HG03108 (cell line): ENCODE results near the gene DDX51.
A peak's percentile ranks its signal among the peaks of the same experiment; 100 is the strongest.
"Not testable (repeated sequence)": the region's sequence is repeated elsewhere in the genome, so short reads cannot be mapped to it uniquely, and the experiment has no call there.

Experiments used
- ATAC-seq: cut with Tn5 transposase; IDR thresholded peaks from one replicate; pipeline ENCODE4 v1.9.1; 2021; ENCODE audit warnings: moderate library complexity; ENCODE audit not compliant: unreplicated experiment

The DDX51 gene

GRCh38 chr12:132154941-132155770 is 11.0 kb upstream of the DDX51 start:
- ATAC-seq, result no peak

GRCh38 chr12:132154341-132154761 is 10.2 kb upstream of the DDX51 start:
- peak; percentile 28 for ATAC-seq

DNA sequence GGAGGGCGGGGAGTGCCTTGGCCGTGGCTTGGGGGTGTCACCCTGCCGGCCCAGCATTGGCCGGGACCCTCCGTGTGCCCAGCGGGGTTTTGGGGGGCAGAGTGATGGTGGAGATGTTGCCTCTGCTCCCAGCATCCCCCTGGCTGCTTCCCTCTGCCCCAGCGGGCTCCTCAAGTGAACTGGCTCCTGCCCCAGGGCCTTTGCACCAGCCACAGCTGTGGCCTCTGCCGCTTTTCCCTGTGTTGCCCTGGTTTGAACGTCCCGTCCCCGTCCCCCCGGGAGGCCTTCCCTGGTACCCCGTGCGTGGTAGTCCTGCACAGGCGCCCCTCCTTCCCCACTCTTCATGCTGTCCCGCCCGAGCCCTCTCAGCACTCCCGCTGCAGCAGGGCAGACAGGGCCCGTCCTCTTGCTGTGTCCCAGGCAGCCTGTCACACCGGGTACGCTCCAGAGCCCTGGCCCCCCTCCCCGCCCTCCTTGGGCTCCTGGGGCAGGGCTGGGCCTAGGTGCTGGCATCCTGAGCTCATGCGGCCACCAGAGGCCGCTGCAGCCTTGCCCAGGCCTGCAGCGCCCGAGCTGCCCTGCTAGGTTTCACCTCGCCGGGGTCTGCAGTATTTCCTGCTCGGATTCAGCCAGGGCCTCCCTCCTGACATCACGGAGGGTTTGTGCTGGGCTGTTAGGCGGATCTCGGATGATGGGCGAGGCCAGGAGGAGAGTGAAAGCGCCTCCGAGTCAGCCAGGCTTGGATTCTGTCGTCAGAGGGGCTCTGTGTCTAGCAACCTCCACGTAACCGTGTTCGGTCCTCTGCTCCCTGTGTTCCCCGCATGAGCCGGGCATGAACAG is 9.6 kb upstream of the DDX51 start:
- peak; percentile 70 for ATAC-seq

DNA sequence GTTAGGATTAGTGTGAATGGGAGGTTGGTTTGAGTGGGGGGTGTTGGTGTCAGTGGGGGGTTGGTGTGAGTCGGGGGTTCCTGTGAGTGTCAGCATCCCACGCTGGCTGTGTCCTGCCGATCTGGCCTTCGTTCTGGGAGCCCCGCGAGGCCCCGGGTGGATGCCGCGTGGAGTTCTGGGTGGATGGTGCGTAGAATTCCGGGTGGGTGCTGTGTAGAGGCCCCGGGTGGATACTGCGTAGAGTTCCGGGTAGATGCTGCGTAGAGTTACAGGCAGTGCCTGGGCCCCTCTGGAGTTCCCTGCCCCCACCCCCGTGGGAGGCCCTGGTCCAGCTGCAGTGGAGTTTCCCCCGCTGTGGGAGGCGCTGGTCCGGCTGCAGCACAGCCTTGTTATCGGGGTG is 8.8 kb upstream of the DDX51 start:
- ATAC-seq, result no peak

GRCh38 chr12:132152411-132152821 is 8.3 kb upstream of the DDX51 start:
- no peak for ATAC-seq

GRCh38 chr12:132151766-132152410 is 7.8 kb upstream of the DDX51 start:
- no peak for ATAC-seq

DNA sequence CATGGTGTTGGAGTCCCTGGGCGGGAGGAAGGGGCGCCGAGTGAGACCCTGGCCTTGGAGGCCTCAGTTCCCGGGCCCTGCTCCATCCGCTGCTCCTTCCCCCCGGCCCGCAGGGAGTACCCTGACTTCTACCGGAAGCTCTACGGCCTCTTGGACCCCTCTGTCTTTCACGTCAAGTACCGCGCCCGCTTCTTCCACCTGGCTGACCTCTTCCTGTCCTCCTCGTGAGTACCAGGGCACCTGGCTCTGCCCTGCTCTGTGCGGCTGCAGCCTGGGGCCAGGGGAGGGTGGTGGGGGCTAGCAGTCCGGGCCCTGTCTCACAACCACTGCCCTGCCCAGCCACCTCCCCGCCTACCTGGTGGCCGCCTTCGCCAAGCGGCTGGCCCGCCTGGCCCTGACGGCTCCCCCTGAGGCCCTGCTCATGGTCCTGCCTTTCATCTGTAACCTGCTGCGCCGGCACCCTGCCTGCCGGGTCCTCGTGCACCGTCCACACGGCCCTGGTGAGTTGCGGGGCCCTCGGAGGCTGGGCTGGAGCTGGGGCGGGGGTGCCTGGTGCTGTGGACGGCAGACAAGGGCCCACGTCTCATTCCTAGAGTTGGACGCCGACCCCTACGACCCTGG is 7.1 kb upstream of the DDX51 start:
- no peak for ATAC-seq

GRCh38 chr12:132150780-132151144 is 6.6 kb upstream of the DDX51 start:
- no peak for ATAC-seq

DNA sequence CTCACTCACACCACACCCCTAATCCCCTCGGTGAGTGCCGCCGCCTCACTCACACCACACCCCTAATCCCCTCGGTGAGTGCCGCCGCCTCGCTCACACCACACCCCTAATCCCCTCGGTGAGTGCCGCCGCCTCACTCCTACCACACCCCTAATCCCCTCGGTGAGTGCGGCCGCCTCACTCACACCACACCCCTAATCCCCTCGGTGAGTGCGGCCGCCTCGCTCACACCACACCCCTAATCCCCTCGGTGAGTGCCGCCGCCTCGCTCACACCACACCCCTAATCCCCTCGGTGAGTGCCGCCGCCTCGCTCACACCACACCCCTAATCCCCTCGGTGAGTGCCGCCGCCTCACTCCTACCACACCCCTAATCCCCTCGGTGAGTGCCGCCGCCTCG is 5.4 kb upstream of the DDX51 start:
- not testable (repeated sequence) for ATAC-seq

DNA sequence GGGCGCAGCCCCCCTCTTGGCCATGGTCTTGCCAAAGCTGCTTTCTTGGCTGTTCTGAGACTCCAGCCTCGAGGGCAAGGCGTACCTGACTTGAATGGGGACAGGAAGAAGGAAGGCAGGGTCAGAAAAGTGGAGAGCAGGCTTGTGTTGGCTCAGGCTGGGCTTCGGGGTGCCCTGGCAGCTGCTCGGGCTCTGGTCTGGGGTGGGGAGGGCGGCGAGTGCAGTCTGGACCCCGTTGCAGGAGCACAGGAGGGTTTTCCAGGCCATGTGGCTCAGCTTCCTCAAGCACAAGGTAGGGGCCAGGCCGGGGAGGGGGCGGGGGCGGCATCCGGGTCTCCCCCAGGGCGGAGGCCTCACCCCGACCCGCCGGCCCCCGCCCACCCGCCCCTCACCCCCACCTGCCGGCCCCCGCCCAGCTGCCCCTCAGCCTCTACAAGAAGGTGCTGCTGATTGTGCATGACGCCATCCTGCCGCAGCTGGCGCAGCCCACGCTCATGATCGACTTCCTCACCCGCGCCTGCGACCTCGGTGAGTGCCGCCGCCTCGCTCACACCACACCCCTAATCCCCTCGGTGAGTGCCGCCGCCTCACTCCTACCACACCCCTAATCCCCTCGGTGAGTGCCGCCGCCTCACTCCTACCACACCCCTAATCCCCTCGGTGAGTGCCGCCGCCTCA is 4.4 kb upstream of the DDX51 start:
- ATAC-seq, result no peak

DNA sequence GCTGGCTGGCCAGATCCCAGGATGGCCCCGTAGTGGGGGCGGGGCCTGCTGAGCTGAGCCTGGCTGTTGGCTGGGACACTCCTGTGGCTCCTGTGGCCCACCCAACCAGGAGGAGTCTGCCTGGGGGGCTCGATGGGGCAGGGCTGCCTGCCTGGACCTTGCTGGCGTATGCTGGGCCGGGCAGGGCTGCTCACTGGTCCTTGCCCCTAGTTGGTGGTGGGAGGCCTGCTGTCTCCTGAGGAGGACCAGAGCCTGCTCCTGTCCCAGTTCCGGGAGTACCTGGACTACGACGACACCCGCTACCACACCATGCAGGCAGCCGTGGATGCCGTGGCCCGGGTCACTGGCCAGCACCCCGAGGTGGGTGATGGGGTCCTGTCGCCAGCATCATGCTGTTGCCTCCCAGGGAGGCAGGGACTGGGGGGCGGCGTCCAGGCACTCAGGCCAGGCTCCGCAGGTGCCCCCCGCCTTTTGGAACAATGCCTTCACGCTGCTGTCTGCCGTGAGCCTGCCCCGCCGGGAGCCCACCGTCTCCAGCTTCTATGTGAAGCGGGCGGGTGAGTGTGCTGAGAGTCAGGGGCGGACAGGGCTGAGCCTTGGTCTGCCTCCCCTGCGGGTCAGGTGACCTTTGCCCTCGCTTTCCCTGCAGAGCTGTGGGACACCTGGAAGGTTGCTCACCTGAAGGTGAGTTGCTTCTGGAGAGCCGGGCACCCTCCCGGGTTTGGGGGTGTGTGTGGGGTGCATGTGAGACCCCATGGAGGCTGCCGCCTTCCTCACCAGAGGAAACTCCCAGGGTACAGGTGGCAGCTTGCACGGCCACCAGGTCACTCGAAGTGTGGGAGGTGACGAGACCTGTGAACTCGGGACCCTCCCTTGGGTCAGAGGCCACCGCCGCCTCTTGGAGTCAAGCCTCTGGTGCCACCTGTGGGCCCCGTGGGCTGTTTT is 3.6 kb upstream of the DDX51 start:
- no peak for ATAC-seq

- ATAC-seq, result no peak
Observed at GRCh38 chr12:132146772-132147422, 2.8 kb upstream of the DDX51 start.

GRCh38 chr12:132146098-132146497 is 2.0 kb upstream of the DDX51 start:
- no peak for ATAC-seq

DNA sequence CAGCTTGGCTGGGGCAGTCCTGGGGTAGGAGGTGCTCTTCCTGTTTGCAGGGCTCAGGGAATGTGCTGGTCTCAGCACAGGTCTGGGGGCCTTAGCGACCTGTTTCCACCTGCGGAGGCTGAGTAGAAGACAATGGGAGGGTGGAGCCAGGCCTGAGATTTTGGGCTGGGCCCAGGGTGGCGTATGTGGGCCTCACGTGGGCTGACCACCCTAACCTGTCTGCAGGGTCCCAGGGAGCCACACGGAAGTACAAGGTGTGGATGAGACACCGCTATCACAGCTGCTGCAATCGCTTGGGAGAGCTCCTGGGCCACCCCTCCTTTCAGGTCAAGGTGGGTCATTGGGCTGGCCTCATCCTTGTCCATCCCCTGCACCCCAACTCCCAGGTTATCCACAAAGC is 1.2 kb upstream of the DDX51 start:
- no peak for ATAC-seq

- no peak for ATAC-seq
Observed at GRCh38 chr12:132144810-132145168, 670 bp upstream of the DDX51 start.

- ATAC-seq, result peak; percentile 26
Observed at GRCh38 chr12:132143336-132144071, 615 bp downstream of the DDX51 start.

GRCh38 chr12:132142679-132143335 is 1.3 kb downstream of the DDX51 start:
- ATAC-seq, result no peak
